Mucosa of descending colon (tissue), 3 donors: ENCODE measurements around the gene DFFA. TPM values are rescaled to one million over a fixed set of nuclear protein-coding genes. Genes with fewer than 3 reads are reported as not detected.

Source experiments
- ATAC-seq: fragments of 200-7000 bp; cut with Tn5 transposase; one replicate; pipeline ENCODE4 v1.9.1; 2020; ENCODE audit warnings: mild to moderate bottlenecking, moderate library complexity
- DNase-seq, 3 donors: peaks; one replicate each; pipeline ENCODE4 v3.0.0-alpha.2; 2020
- H3K36me3 ChIP-seq: fragments of 200-600 bp; one replicate; pipeline ENCODE4 v1.8.0; 2021; ENCODE audit warnings: low read depth, mild to moderate bottlenecking
- H3K4me1 ChIP-seq: fragments of 200-600 bp; one replicate; pipeline ENCODE4 v1.8.0; 2021; ENCODE audit warnings: low read depth, mild to moderate bottlenecking
- H3K4me3 ChIP-seq: fragments of 200-600 bp; one replicate; pipeline ENCODE4 v1.8.0; 2021; ENCODE audit warnings: mild to moderate bottlenecking
- H3K9me3 ChIP-seq: fragments of 200-600 bp; one replicate; pipeline ENCODE4 v1.8.0; 2021; ENCODE audit warnings: mild to moderate bottlenecking
- CTCF ChIP-seq: fragments of 200-600 bp; IDR thresholded peaks from one replicate; pipeline ENCODE4 v1.8.0; 2022; ENCODE audit warnings: antibody characterized with exemption, mild to moderate bottlenecking
- intact Hi-C, 2 donors: fragments of 100-400 bp; cut with DNase I in 1 of 2; cut with micrococcal nuclease in 1 of 2; formaldehyde crosslinking; loops; one replicate each; pipeline versions ENCODE4 v1.11.0 to v1.11.1; 2022; cut with DNase I, micrococcal nuclease
- total RNA-seq, 3 donors: library from RNA; stranded (reverse); fragmentation: NEBNext Ultra II Directional in 2 of 3; extraction: Animal tissue kit (Norgen Biotek cat#: 25700) in 2 of 3; gene quantifications; one replicate each; pipeline versions ENCODE4 v1.2.1 to v1.2.4, GENCODE V29; 2021 to 2023
- donor health status: DM: no; HTN: no; CAD: no; lungs with moderate emphysema.
- donor health status: DM: no; HTN: no; CAD: no.
- donor health status: DM: no; HTN: yes; CAD: no.

Gene DFFA
- total RNA-seq, 3 donors from 2014 or later = 20.9 to 34.0 (median 21.9) TPM

GRCh38 chr1:10490286-10490970, 18.1 kb upstream of the DFFA start:
- DNase-seq (no peak), ATAC-seq (no peak)
- no peak overlapping the region for H3K4me3 ChIP-seq
- no peaks in the 10 kb centered on the region for H3K9me3 ChIP-seq
- peaks cover 19% of the 10 kb centered on the region for H3K4me1 ChIP-seq
- no peaks in the 10 kb centered on the region for H3K36me3 ChIP-seq
- no peak for TF ChIP-seq CTCF
- intact Hi-C loops = loop anchor here in 1 of 2 donors (10.0 kb wide), 1 partner anchor 56 kb away; the partner anchor contains the start of gene CENPS

- ATAC-seq = peak; percentile 41
- Histone ChIP-seq H3K36me3 (no peaks in the 10 kb centered on the region), H3K9me3 (no peaks in the 10 kb centered on the region), H3K4me1 (peaks cover 11% of the 10 kb centered on the region), H3K4me3 (no peak overlapping the region)
- no peak for TF ChIP-seq CTCF
- intact Hi-C loops = loop anchor here in 1 of 2 donors (10.0 kb wide), 1 partner anchor 55 kb away; the partner anchor contains the start of gene CENPS
- peak in 1 of 3 donors; percentile 28 for DNase-seq
Observed at GRCh38 chr1:10489291-10490055, 17.1 kb upstream of the DFFA start.

GRCh38 chr1:10484521-10484920, 12.2 kb upstream of the DFFA start:
- H3K4me3 ChIP-seq = no peak overlapping the region
- no peak for DNase-seq
- intact Hi-C loops = no loop called here
- H3K36me3 ChIP-seq = no peaks in the 10 kb centered on the region
- no peak for ATAC-seq
- peaks cover 4% of the 10 kb centered on the region for H3K4me1 ChIP-seq
- no peak for TF ChIP-seq CTCF
- H3K9me3 ChIP-seq = no peaks in the 10 kb centered on the region

DNA sequence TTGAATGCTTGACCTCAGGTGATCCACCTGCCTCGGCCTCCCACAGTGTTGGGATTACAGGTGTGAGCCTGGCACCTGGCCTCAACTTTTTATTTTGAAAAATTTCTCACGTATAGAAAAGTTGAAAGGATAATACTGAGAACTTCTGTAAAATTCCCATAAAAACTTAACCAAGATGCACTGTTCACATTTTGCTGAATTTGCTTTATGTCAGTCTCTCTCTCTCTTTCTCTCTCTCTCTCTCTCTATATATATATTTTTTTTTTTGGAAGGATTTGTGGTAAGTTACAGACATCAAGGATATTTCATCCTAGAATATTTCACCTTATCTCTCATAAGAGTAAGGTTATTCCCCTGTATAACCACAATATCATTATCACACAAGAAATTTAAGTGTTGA, 8.3 kb upstream of the DFFA start:
- intact Hi-C loops = no loop called here
- no peaks in the 10 kb centered on the region for H3K36me3 ChIP-seq
- ATAC-seq = no peak

DNA sequence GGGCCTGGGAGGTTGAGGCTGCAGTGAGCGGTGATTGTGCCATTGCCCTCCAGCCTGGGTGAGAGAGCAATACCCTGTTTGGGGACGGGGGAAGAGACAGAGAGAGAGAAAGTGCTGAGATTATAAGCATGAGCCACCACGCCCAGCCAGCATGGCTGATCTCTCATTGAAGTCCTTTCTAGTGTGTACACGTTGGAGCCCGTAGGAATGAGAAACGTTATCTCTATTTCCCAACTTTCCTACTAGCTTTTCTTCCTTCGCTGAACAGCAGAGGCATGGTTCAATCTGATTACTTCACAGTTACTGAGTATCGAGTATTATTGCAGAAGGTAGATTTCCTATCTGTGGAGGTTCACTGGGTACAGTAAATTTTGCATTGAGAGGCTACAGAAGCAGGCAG, 7.0 kb upstream of the DFFA start:
- ATAC-seq (no peak), DNase-seq (no peak)
- peaks cover 7% of the 10 kb centered on the region for H3K4me1 ChIP-seq
- TF ChIP-seq CTCF = no peak
- H3K9me3 ChIP-seq = no peaks in the 10 kb centered on the region
- H3K4me3 ChIP-seq = no peak overlapping the region
- intact Hi-C loops = no loop called here
- H3K36me3 ChIP-seq = no peaks in the 10 kb centered on the region

More for the DNA sequence above, 8.3 kb upstream of the DFFA start:
- no peak for TF ChIP-seq CTCF
- Histone ChIP-seq H3K4me1 (peaks cover 6% of the 10 kb centered on the region), H3K4me3 (no peak overlapping the region), H3K9me3 (no peaks in the 10 kb centered on the region)
- DNase-seq = no peak
